ENCODE data around the gene TF.
"Not testable (repeated sequence)": the region's sequence is repeated elsewhere in the genome, so short reads cannot be mapped to it uniquely, and the experiment has no call there.

Gene TF

DNA sequence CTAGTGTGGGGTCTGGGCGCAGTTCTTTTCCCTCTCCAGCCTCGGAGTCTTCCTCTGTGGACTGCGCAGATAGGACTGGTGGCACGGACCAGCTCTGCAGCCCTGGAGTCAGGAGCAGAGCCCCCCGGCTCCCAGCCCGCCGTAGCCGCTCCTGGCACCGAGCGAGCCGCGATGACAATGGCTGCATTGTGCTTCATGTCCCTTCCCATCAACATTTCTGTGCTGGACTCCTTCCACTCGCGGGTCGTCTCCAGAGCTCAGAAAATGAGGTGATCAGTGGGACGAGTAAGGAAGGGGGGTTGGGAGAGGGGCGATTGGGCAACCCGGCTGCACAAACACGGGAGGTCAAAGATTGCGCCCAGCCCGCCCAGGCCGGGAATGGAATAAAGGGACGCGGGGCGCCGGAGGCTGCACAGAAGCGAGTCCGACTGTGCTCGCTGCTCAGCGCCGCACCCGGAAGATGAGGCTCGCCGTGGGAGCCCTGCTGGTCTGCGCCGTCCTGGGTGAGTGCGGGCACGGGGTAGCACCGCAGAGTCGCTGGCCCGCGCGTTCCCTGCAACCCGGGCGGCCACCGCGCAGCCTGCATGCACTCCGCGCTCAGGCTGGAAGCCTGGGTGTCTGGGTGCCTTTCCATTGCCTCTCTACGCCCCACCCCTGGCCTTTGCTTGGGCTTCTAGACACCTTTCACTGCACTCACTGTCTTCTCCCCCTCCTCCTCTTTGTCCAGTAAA, at the start of gene TF:
Gene TF (plus strand): TSS at position 413 of the 731 bp plus-strand sequence. CDS start 48 bp downstream, at position 461.
- no peak for DNase-seq

DNA sequence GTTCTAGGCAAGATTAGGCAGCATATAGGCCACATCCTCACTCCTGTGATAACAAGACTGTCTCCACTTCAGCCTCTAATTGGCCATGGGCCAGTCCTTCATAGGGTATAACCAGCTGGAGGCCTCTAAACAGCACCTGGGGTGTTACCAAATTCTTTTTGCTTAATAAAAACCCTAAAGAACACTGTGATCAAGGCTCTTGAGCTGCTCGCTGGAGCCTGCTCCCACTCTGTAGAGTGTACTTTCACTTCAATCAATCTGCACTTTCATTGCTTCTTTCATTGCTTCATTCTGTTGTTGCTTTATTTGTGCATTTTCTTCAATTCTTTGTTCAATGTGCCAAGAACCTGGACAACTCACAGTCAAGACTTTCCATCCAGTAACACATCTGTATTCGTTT, 48.2 kb upstream of the TF start:
- no peak for DNase-seq

DNA sequence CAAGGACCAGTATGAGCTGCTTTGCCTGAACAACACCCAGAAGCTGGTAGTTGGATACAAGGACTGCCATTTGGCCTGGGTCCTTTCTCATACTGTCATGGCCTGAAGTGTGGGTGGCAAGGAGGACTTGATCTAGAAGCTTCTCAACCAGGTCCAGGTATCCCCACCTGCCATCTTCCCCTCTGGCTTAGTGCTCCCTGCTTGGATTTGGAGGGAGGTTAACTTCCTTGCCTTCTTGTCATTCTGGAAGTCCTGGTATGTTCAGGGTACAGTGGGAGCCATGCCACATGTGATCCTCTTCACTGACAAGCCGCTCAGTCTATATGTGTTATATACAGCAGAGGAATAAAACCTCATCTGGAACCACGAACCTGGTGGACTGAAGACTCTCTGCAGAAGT, 46.7 kb upstream of the TF start:
- no peak for DNase-seq

DNA sequence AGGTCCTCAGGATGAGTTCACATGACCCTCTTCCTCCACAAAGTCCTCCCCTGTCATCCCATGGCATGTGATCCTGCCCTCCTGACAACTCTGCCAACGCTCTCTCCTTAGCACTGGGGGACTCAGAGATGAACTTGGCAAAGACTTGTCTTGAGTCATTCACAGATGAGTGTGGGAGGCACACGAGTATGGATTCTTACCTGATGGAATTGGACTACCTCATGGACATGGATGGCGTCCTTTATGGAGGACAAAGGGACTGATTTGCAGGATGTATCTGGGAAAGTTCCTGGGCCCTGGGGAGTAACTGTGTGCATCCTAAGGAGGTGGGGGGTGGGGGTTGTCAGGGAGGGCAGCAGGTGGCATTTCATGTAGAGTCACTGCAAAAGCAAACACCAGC, 46.3 kb upstream of the TF start:
- DNase-seq: no peak

DNA sequence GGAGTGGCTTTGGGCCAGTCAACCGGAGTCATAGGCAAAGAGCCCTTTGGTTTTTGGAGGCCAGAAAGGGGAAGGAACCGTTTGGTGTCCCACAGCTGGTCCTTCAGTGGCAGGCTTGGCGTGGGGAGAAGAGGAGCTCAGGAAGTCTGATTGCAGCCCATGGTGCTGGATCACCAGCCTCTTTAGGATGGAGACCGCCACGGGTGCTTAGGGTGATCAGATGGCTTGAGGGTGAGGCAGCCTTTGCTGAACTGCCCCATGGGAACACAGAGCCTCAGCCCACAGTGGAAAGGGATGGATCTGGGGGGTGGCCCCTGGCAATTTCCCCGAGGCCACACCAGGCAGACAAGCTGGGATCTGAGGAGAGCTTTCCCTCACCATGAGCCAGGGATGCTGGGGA, 45.8 kb upstream of the TF start:
- no peak for DNase-seq

DNA sequence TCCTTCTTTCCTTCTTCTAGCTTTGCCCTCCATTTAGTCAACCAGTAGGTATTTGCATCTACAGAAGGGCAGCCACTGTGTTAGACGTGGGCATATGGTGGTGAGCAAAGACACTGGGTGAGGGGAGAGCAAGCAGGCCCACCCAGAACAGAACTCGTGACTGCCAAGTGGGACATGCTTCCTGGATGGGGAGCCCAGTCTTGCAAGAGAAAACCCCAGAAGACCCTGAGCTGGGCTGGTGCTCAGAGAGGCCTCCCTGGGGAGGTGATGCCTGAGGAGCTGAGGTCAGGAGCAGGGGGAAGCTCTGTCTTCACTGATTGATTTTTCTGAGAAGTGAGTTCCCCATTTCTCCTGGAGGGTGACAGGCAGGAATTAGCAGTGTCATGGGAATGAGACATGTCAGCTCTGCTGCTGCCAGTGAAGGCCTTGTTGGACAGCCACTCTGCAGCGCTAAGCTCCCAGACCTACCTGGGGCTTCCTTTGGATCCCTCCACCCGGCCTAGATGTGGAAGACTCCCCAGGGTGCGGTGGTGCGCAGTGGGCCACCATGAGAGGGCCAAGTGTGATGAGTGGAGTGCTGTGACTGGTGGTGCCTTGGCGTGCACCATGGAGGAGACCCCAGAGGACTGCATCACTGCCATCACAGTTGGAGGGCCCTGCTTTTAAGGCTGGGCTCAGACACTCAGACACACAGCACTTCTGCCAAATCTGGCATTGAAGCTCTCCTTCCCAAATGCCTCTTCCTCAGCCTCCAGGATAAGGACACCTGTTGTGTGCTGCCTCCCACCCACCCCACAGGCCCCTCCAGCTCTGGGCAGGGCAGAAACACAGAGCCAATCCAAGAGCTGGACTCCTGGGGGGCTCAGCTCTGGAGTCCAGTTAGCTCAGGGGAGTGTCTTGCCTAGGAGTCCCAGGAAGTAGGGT, 44.5 kb upstream of the TF start:
- DNase-seq: no peak

DNA sequence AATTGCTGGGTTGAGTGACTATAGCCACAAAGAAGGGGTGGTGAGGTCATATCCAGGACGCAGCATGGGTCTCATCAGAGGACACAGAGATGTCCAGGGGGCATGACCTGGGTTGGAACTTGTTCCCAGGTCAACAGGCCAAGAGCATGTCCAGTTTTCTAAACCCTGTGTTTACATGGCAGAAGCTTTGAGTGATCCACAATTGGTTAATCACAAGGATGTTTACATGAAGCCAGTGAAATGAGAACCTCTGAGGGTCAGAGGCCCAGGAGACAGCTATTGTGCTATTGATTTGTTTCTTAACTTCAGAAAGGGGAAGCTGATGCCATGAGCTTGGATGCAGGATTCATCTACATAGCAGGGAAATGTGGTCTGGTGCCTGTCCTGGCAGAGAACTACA, 42.3 kb upstream of the TF start:
- no peak for DNase-seq

DNA sequence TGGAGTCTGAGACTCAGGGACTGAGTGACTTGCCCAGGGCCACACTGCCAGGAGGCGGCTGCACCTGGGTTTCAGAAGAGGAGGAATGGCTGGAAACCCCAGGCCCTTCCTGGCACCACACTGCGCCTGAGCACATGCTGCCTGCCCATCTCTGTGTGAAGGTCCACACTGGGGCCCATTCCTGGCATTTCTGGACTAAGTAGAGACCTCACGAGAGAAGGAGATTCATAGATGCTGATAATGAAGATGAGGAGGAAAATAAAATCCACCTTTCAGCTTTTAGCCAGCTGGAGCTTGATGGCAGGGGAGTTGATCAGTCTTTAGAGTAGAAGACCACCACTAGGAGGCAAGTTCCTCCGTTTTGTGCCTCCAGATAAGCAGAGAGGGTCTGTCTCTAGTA, 40.2 kb upstream of the TF start:
- DNase-seq: no peak

DNA sequence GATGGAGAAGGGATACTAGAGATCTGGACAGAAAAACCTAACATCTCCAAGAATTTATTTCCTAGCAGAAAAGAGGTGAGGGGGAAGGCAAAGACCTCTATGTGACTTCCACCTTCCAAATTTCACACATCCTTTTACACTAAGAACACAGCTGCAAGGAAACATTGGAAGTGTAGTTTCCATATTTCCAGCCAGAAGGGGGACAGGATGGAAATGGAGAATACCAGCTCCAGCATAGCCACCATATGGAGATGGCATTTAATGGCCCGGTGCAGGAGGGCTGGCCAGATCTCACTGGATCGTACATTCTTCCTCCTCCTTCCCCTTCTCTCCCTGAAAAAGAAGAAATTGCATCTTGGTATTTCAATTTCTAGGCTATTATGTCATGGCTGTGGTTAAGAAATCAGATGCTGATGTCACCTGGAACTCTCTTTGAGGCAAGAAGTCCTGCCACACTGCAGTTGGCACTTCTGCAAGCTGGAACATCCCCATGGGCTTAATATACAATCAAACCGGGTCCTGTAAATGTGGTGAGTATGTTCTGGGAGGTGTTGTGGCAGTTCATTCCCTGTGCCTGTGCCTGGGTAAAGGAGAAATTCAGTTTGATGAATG, 36.9 kb upstream of the TF start:
- no peak for DNase-seq

DNA sequence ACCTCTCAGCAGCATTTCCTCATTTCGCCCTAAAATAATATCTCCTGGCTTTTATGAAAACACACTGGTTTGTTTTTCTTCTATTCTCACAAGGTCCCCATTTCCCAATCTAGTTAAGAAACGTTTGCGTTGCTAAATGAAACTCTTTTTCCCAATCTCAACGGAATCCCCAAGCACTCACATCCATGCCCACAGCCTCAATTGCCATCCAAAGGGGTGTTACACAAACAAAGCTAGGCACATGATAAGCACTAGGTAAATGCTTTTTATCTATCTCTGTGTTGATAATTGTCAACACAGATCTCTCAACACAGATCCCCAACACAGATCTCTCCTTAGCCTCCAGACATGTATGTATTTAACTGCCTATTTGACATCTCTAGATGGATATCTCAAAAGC, 35.2 kb upstream of the TF start:
- no peak for DNase-seq

DNA sequence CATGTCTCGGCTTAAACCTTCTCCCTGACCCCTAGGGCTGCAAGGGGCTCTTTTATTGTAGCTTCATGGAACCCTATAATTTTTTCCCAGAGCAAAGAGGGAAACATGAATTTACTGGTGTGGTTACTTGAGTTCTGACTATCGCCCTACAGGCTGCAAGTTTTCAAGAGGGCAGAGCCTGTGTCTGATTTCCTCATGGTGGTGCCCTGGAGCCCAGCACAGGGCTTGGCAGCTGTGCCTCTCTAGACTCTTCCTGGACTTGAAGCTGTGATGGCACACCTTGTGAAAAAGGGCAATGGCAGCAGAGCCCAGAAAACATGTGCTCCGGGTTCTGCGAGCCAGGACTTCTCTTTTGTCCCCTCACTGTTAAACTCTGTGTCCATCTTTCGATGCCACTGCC, 34.2 kb upstream of the TF start:
- no peak for DNase-seq

DNA sequence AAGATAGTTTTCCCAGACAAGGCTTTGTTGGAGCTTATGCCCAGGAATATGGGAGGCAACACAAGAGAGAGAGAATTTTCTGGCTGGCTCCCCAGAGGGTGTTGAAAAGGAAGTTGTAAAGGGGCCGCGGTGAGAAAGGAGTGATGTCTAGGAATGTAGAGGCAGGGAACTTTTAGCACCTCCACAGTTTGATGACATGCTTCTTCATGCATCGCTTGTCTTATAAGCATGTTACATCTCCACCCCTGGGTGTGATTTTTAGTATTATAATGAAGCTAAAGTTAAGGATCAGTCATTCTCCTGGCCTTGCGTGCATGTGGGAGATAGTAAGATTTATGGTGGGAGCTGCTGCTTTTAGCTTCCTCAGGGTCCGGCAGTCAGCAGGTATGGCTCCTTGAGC, 32.8 kb upstream of the TF start:
- DNase-seq: no peak

DNA sequence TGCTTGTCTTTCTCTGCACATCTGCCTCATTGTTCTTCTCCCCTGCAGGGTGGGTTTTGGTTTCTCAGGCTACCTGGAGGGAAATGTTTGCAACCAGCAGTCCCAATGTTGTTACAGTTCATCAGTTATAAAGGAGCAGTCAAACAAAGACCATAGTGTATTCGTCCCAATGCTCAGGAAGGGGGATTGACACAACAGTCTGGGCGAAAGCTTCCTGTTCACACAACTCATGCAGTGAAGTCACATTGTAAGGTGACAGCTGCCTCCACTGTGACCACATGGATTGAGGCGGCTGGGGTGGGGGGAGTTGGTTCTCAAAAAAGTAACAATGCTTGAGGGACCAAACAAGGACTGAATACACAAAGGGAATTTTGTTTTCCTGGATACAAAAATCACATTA, 28.8 kb upstream of the TF start:
- DNase-seq: no peak

DNA sequence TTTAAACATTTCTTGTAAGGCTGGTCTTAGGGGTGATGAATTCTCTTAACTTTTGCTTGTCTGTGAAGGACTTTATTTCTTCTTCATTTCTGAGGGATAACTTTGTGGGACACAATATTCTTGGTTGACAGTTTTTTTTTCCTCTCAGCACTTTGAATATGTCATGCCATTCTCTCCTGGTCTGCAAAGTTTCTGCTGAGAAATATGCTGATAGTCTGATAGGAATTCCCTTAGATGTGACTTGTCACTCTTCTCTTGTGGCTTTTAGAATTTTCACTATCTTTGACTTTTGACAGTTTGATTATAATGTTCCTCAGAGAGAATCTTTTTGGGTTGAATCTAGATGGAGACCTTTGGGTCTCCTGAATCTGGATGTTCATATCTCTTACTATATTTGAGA, 23.3 kb upstream of the TF start:
- DNase-seq: no peak

DNA sequence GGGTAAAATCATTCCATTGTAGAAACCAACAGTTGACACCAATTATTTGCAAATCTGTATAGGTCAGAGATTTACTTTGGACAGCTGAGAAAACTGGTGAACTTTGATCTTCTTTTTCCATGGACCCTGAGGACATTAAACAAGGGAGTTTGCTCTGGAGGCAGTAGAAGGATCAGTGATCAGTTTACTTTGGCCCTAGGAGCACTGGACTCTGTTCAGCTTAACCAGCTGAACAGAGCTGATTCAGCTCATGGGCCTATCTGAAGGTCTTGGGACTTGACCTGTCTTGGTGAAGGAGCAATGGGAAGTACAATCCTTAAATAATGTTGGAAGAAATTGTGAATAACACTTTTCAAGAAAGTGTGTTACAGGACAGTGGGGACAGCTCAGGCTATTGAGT, 15.2 kb upstream of the TF start:
- DNase-seq: no peak

DNA sequence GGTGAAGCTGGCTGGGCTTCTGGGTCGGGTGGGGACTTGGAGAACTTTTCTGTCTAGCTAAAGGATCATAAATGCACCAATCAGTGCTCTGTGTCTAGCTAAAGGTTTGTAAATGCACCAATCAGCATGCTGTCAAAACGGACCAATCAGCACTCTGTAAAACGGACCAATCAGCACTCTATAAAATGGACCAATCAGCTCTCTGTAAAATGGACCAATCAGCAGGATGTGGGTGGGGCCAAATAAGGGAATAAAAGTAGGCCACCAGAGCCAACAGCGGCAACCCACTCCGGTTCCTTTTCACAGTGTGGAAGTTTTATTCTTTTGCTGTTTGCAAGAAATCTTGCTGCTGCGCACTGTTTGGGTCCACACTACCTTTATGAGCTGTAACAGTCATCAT, 14.0 kb upstream of the TF start:
- not testable (repeated sequence) for DNase-seq

DNA sequence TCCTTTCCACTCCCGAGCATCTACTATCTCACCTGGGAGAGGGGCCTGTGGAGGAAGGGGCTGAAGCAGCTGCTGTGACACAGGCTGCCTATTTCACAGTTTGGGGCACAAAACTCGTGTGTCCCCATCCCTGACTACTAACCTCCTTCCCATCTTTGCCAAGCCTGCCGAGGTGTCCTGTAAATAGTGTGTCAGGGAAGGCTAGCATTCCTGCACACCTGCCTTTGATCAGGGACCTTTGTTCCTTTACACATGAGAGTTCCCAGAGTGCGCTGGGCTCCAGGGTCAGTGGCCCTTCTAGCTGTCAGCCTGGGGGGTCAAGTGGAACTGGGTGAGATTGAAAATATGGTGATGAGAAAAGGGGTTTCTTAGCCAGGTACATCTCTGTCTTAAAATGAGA, 13.0 kb upstream of the TF start:
- no peak for DNase-seq

DNA sequence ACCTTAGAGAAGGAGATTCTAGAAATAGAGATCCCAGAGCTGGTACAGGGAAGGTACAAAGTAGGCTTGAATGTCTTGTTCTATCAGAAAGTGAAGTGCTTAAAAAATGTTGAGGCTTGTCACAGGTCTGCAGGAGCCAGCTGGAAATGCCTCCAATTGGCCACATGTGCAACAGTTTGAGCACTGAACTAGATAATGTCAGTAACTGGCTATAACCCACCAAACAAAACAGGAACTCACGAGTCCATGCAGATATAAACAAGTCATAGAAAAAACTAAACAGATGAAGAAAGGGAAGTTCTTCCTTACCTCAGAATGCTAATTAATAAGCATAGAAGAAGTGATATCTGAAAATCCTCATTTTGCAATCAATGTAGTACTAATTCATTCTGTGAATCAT, 11.9 kb upstream of the TF start:
- DNase-seq: no peak

DNA sequence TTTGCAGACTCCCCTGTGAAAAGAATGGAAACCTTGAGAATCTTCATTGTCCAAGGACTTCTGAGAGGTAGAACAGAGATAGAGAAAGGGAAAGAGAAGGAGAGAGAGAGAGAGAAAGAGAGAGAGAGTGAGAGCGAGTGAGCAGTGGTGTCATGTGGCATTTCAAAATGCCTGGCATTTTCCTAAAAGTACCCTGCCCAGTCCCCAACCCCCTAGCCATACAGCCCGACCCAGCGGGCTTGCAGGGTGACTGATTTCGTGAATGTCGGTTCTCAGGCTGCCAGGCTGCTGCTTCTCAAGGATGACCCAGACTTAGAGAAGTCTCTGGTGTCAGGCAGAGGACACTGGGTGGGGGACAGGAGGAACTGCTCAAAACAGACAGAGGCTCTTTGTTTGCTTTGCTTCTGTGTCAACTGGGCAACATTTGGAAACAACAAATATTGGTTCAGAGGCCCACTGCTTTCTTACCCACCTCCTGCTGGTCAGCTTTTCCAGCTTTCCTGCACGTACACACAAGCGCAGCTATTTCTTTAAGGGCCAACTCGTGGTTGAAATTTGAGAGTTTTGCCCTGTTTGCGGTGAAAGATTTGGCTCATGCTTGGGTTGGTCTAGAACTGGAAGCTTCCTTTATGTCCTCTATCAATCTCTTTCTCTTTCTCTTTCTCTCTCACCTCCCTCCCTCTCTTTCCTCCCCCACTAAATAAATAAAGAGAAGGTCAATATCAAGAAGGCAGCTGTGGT, 3.7 kb upstream of the TF start:
- DNase-seq: no peak

DNA sequence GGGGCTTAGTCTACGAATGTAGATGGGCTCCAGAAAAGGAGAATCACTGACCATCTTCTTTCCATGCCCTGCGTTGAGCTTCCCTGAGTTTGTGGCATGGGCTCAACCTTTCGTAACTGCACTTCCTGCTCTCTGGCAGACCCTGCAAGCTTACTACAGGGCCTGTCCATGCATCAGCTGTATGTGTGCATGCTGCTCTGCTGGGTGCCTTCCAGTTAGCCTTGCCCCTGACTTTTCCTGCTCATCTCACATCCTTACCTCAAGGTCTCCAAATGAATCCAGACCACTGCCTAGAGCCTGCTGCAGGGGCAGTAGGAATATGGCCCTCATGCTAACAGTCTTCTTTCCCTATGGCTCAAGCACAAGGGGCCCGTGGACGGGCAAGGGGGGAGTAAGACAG, 2.0 kb upstream of the TF start:
- no peak for DNase-seq

DNA sequence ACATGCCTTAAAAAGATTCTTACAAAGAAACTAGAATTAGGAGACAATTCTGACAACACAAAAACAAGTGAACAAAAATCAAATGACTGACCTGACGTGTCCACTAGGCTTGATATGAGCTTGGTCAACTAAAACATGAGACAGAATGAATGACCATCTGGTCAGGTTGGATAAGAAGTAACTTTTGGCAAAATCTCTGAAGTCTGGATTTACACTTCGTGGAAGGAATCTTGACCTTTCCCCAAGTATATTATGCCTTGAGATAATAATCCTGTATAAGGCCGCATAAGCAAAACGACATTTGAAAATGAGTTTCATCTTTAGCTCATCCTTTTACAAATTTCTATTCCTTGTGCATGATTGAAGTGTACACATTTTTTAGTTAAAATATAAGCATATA, 1.1 kb upstream of the TF start:
- DNase-seq: no peak

DNA sequence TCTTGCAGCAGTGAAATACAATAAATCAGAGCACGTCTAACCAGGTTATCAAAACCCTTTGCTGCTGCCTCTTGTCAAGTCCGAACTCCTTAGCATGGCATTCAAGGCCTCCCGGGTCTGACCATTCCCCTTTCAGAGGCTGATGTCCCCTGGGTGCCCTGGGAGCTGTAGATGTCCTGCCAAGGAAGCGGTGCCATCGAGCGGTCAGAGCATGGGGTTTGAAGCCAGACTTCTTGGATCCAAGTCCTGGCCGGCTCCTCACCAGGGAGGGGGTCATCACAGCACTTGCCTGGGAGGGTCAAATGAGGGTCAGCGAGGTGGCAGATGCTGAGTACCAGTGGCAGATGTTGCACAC, 496 bp downstream of the TF start:
- no peak for DNase-seq

DNA sequence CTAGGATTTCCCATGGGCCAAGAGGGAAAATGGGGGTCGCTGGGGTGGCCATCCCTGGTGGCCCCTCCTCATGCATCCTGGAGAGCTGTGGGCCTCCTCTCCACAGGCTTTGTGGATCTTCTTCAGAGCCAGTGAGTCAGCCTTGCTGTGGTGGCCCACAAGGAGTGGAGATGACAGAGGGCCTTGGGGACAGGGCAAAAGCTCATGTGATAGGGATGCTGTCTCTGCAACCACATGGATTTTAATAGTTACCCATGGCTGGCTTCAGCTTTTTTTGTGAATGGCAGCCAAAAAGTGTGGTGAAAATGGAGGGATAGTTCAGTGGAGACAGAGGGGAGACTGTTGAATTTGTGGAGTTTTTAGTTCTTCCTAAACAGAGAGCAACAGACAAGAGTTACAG, 1.2 kb downstream of the TF start:
- no peak for DNase-seq

Data from NCI-H1105 (cell line).